Nephron (organoid): Measurements from ENCODE around the gene MAP3K9.

Source experiments
- H3K27ac Mint-ChIP-seq, 3 experiments: 2 replicates each; pipeline ENCODE4 v1.8.0; 2020; ENCODE audit warnings: mixed read lengths in 3 of 3, mild to moderate bottlenecking in 2 of 3, moderate library complexity in 1 of 3
- H3K27me3 Mint-ChIP-seq: 2 replicates; pipeline ENCODE4 v1.8.0; 2021; ENCODE audit warnings: low read depth, mild to moderate bottlenecking, moderate library complexity, mixed read lengths
- H3K36me3 Mint-ChIP-seq: 2 replicates; pipeline ENCODE4 v1.8.0; 2020; ENCODE audit warnings: low read depth, mixed read lengths
- H3K4me1 Mint-ChIP-seq: 2 replicates; pipeline ENCODE4 v1.8.0; 2020; ENCODE audit warnings: mixed read lengths
- H3K4me3 Mint-ChIP-seq, 3 experiments: 2 replicates each; pipeline ENCODE4 v1.8.0; 2020; ENCODE audit warnings: mild to moderate bottlenecking in 3 of 3, mixed read lengths in 3 of 3, moderate library complexity in 2 of 3
- H3K9me3 Mint-ChIP-seq: 2 replicates; pipeline ENCODE4 v1.8.0; 2020; ENCODE audit warnings: mixed read lengths
- CTCF ChIP-seq, 3 experiments: fragments of 200-600 bp; sonication (generic); IDR thresholded peaks; one replicate each; pipeline ENCODE4 v1.5.0; 2021; ENCODE audit warnings: antibody characterized with exemption in 3 of 3; ENCODE audit not compliant: unreplicated experiment in 3 of 3

MAP3K9 gene

GRCh38 chr14:70702161-70702560 lies 107.2 kb downstream of the MAP3K9 start:
- no peaks in the 10 kb centered on the region for H3K36me3 Mint-ChIP-seq
- H3K4me3 Mint-ChIP-seq = no peak overlapping the region
- TF ChIP-seq CTCF (IDR thresholded peaks at IDR 0.05; ENCODE audit: unreplicated experiment in 3 of 3) = no peak
- no peaks in the 10 kb centered on the region for H3K4me1 Mint-ChIP-seq
- H3K27me3 Mint-ChIP-seq = peaks cover 15% of the 10 kb centered on the region
- no peak overlapping the region for H3K27ac Mint-ChIP-seq
- H3K9me3 Mint-ChIP-seq = no peaks in the 10 kb centered on the region

- no peak overlapping the region for H3K4me3 Mint-ChIP-seq
- no peaks in the 10 kb centered on the region for H3K36me3 Mint-ChIP-seq
- H3K4me1 Mint-ChIP-seq = no peaks in the 10 kb centered on the region
- peaks cover 15% of the 10 kb centered on the region for H3K27me3 Mint-ChIP-seq
- no peaks in the 10 kb centered on the region for H3K9me3 Mint-ChIP-seq
- TF ChIP-seq CTCF (IDR thresholded peaks at IDR 0.05; ENCODE audit: unreplicated experiment in 3 of 3) = no peak
- no peak overlapping the region for H3K27ac Mint-ChIP-seq
Observed at GRCh38 chr14:70701610-70702009, 107.7 kb downstream of the MAP3K9 start.

- Mint-ChIP-seq H3K27ac (no peak overlapping the region), H3K27me3 (peaks cover 15% of the 10 kb centered on the region), H3K36me3 (no peaks in the 10 kb centered on the region), H3K4me1 (no peaks in the 10 kb centered on the region), H3K9me3 (no peaks in the 10 kb centered on the region), H3K4me3 (no peak overlapping the region)
- no peak for TF ChIP-seq CTCF (IDR thresholded peaks at IDR 0.05; ENCODE audit: unreplicated experiment in 3 of 3)
Observed at GRCh38 chr14:70700955-70701585, 108.2 kb downstream of the MAP3K9 start.

- H3K9me3 Mint-ChIP-seq = no peaks in the 10 kb centered on the region
Observed at GRCh38 chr14:70699646-70700045, 109.7 kb downstream of the MAP3K9 start.

GRCh38 chr14:70698288-70698687 lies 111.0 kb downstream of the MAP3K9 start:
- H3K27me3 Mint-ChIP-seq = peaks cover 15% of the 10 kb centered on the region
- TF ChIP-seq CTCF (IDR thresholded peaks at IDR 0.05; ENCODE audit: unreplicated experiment in 3 of 3) = no peak
- H3K9me3 Mint-ChIP-seq = no peaks in the 10 kb centered on the region
- no peak overlapping the region for H3K27ac Mint-ChIP-seq
- H3K4me3 Mint-ChIP-seq = no peak overlapping the region
- H3K4me1 Mint-ChIP-seq = no peaks in the 10 kb centered on the region
- no peaks in the 10 kb centered on the region for H3K36me3 Mint-ChIP-seq

More at GRCh38 chr14:70699646-70700045, 109.7 kb downstream of the MAP3K9 start:
- TF ChIP-seq CTCF (IDR thresholded peaks at IDR 0.05; ENCODE audit: unreplicated experiment in 3 of 3) = no peak
- Mint-ChIP-seq H3K36me3 (no peaks in the 10 kb centered on the region), H3K27me3 (peaks cover 15% of the 10 kb centered on the region), H3K4me3 (no peak overlapping the region), H3K4me1 (no peaks in the 10 kb centered on the region), H3K27ac (no peak overlapping the region)

- no peak overlapping the region for H3K4me3 Mint-ChIP-seq
- no peak for TF ChIP-seq CTCF (IDR thresholded peaks at IDR 0.05; ENCODE audit: unreplicated experiment in 3 of 3)
- H3K27me3 Mint-ChIP-seq = peaks cover 15% of the 10 kb centered on the region
- H3K4me1 Mint-ChIP-seq = no peaks in the 10 kb centered on the region
- no peaks in the 10 kb centered on the region for H3K36me3 Mint-ChIP-seq
- no peak overlapping the region for H3K27ac Mint-ChIP-seq
- no peaks in the 10 kb centered on the region for H3K9me3 Mint-ChIP-seq
Observed at GRCh38 chr14:70697701-70698100, 111.6 kb downstream of the MAP3K9 start.
